ENCODE results near the gene RMI2.
"Not testable (repeated sequence)": the region's sequence is repeated elsewhere in the genome, so short reads cannot be mapped to it uniquely, and the experiment has no call there.

Gene RMI2

GRCh38 chr16:11356573-11357331 is 11.5 kb downstream of the RMI2 start:
- peak; percentile 69 to 74 for DNase-seq

DNA sequence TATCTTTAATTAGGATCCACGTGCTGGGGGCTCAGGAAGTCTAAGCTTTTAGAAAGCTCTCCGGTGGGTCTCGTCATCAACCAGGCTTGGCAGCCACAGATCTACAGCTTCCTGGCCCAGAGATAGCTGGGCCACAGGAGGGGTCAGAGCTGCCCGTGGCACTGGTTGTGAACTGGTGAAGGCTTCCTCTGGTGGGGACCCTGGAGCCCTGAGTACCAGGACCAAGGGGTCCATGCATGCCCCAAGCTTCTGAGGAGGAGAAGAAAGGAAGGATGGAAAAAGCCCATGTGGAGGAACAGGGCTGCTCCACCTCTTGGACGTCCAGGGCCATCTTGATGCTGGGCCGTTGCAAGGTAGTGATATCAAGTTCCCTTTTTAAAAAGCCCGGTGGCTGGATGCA is 13.3 kb downstream of the RMI2 start:
- no peak for DNase-seq

DNA sequence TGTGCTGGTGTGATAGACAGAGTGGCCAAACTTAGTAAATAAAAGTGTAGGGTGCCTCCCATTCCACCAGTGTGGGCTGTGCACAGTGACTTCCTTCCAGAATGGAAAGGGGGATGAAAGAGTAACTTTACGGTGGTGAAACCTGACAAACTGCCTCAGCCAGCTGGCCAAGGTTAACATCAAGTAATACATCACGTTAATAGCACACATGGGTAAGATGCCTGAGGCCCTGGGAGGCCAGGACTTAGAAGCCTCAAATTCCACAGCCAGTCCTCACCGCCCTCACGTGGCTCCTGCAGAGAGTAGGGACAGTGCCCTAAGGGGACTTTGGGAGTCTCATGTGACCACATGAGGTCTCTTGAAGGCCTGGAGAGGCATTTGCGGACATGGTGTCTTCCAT is 14.1 kb downstream of the RMI2 start:
- no peak for DNase-seq

GRCh38 chr16:11360641-11361373 is 15.5 kb downstream of the RMI2 start:
- DNase-seq, result no peak

GRCh38 chr16:11361701-11362451 is 16.6 kb downstream of the RMI2 start:
- DNase-seq, result peak in 1 of 2 experiments; percentile 52

- DNase-seq, result no peak
These were observed 18.6 kb downstream of the RMI2 start for GRCh38 chr16:11363927-11364258.

DNA sequence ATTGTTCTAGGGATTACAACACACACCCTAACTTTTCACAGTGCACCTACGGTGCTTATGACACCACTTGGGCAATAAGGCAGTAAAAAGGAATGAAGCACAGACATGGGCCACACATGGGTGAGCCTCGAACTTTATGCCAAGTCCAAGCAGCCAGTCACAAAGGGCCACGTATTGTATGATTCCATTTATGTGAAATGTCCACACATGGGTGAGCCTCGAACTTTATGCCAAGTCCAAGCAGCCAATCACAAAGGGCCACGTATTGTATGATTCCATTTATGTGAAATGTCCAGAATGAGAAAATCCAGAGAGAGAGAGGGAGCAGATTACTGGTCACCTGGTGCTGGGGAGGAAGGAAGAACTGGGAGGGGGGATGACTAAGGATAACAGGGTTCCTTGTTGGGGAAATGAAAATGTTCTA is 22.2 kb downstream of the RMI2 start:
- no peak for DNase-seq

DNA sequence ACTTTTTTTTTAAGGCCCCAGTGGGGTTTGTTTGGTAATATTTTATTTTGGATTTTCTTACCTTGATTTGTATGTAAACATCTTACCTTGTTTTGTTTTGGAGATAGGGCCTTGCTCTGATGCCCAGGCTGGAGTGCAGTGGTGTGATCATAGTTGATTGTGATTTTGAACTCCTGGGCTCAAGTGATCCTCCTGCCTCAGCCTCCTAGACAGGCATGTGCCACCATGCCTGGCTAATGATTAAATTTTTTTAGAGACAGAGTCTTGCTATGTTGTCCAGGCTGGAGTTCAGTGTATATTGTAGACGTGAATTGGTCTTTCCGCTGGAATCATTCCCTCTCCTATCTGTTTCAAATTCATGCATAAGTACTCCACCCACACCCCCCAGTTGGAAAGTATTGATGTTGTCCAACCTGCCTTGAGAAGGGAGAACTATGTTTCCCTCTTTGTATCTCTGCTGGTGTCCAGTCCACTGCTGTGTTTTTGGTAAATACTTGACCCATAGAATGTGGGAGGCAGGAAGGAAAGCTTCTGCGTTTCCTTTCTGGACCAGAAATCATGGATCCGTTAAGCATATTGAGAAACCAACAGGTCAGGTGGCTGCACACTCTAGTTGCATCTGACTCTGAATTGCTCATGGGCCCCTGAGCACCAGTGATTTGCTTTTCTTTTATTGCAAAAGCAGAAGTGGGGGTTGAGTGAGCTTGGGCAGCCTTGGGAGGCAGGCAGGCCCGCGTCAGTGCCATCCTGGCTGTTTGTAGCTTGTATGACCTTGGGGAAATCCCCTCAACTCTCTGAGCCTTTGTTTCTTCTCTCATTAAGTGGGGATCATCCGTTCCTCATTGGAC is 25.0 kb downstream of the RMI2 start:
- DNase-seq, result no peak

DNA sequence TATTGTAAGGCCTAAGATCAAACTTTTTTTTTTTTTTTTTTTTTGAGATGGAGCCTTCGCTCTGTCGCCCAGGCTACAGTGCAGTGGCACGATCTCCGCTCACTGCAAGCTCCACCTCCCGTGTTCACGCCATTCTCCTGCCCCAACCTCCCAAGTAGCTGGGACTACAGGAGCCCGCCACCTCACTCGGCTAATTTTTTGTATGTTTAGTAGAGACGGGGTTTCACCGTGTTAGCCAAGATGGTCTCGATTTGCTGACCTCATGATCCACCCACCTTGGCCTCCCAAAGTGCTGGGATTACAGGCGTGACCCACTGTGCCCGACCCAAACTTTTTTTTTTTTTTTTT is 25.6 kb downstream of the RMI2 start:
- DNase-seq, result not testable (repeated sequence)

GRCh38 chr16:11372073-11372828 is 27.0 kb downstream of the RMI2 start:
- no peak for DNase-seq

DNA sequence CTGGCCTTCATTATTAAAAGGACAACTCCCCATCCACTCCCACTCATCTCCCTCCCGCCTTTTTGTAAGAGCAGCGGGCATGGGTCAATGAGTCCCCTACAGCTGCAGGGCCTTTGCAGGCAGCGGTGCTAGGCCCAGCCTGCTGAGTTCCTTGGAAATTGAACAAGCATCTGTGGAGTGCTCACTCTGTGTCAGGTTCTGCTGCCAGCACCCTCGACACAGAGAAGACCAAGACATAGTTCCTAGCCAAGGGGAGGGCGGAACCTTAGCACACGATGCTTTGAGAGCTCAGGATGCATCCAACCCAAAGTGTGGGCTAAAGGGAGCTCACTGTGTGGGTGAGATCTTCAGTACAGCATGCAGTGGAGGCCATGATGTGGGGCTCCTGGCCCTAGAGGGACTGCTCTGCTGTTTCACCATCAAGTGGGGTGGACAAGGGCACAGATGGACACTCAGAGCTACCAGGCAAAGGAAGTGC is 27.6 kb downstream of the RMI2 start:
- DNase-seq, result no peak

- DNase-seq, result no peak
These were observed 29.0 kb downstream of the RMI2 start for GRCh38 chr16:11374255-11374654.

- DNase-seq, result no peak
These were observed 31.9 kb downstream of the RMI2 start for GRCh38 chr16:11377154-11377553.

DNA sequence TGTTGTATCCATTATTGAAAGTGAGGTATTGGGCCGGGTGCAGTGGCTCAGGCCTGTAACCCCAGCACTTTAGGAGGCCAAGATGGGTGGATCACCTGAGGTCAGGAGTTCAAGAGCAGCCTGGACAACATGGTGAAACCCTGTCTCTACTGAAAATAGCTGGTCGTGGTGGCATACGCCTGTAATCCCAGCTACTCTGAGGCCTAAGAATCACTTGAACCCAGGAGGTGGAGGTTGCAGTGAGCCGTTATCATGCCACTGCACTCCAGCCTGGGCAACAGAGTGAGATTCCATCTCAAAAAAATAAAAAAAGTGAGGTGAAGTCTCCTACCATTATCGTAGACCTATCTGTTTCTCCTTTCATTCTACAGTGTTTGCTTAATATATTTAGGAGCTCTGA is 33.7 kb downstream of the RMI2 start:
- not testable (repeated sequence) for DNase-seq

DNA sequence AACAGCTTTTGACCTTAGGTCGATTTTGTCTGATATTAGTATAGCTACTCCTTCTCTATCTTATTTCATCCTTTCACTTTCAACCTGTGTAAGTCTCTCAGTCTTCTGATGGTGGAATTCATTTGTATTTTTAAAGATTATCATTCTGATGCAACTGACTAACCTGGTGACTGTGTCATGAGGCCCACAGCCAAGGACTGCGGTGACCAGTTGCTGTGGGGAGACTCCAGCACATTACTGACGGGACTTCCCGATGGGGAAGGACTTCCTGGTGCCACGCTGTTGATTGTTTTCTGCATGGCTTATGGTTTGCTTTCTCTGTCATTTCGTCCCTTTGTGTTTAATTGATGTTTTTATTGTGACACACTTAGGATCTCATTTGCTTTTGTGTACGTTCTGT is 34.2 kb downstream of the RMI2 start:
- DNase-seq, result peak; percentile 65 to 68

- no peak for DNase-seq
These were observed 35.6 kb downstream of the RMI2 start for GRCh38 chr16:11380836-11381235.

DNA sequence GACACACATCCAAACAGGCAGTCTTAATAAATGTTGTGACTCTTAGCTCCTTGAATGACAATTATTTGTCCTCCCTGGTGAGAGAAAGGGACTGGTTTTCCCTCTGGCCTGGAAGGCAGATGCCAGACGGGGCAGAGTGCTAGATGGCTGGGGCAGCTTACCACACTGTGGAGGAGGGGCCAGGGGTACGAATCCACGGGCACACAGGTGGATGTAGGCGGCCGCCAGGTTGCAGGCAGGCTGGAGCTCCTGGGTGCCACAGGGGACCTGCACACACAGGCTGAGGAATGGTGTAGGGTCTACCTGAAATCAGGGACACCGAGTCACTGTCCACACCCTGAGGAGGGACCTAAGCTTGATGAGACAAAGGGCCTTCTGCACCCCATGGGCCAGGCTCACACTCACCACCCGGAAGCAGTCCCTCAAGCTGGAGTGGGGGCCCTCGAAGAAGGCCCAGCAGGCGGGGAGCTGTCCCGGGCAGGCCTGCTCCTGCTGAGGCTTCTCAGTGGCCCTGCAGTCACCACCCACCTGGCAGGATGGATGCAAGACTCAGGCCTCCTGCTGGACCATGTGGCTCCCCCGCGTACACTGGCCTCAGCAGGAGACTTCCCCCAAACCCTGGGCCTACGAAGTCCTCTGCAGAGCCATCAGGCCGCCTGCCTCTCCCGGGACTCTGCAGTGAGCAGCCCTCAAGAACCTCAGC is 38.4 kb downstream of the RMI2 start:
- DNase-seq, result no peak

DNA sequence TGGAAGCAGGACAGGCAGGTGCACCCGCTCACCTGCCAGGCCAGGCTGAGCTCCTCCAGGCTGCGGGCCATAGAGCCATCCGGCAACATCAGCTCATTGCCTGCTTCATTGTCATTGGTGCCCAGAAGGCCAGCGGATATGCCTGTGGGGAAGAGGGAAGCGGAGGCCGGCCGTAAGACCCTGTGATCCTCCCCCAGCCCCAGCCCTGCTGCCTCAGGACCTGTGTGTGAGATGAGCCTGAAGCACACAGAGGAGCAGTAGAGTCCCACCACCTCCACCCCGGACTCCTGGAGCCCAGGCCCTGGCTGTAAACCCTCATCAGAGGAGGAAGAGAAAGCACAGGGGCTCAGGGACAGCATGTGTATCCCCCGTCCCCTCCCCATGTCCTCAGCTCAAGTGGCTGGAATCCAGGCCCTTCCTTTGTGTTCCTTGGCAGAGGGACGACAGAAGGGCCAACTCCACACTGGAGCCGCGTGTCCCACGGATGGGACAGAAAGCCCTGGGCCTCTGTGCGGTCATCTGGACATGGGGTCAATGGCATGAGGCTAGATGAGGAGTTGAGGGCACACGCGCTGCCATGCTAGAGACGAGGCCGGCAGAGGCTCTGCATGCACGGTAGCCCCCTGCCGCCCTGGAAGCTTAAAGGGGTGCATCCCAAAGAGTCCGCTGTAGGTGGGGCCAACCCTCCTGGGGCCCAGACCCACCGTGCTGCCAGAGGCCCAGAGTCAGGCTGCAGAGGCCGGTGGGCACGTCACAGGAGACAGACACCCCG is 39.1 kb downstream of the RMI2 start:
- no peak for DNase-seq

GRCh38 chr16:11384956-11385586 is 39.8 kb downstream of the RMI2 start:
- DNase-seq, result no peak

- peak in 1 of 2 experiments; percentile 34 for DNase-seq
These were observed 40.9 kb downstream of the RMI2 start for GRCh38 chr16:11386054-11386680.

Measured in activated CD4-positive, alpha-beta T cell treated with anti-CD3 and anti-CD28 coated beads, Interleukin-2, amount 50 U/mL, for 48 hours (primary cell).